C1 segment of cervical spinal cord (tissue), 14 donors: ENCODE measurements around the gene SGPP2.

Experiments used
- DNase-seq, 14 donors: peaks; one replicate each; lab custom pipeline; 2025; lab: John Stamatoyannopoulos, UW

SGPP2 gene

GRCh38 chr2:222525811-222526210 is 101.5 kb downstream of the SGPP2 start:
- no peak for DNase-seq

GRCh38 chr2:222526480-222527277 is 102.3 kb downstream of the SGPP2 start:
- no peak for DNase-seq

- DNase-seq = no peak
Observed at GRCh38 chr2:222532315-222532714, 108.0 kb downstream of the SGPP2 start.

GRCh38 chr2:222535477-222535876 is 111.1 kb downstream of the SGPP2 start:
- DNase-seq = peak in 1 of 14 donors; percentile 24

GRCh38 chr2:222538535-222538934 is 114.2 kb downstream of the SGPP2 start:
- no peak for DNase-seq

- DNase-seq = no peak
Observed at GRCh38 chr2:222544661-222545060, 120.3 kb downstream of the SGPP2 start.

GRCh38 chr2:222545823-222546795 is 121.8 kb downstream of the SGPP2 start:
- no peak for DNase-seq

GRCh38 chr2:222547083-222547482 is 122.7 kb downstream of the SGPP2 start:
- DNase-seq = no peak

- peak in 4 of 14 donors; percentile 4 to 63 (median 16) for DNase-seq
Observed at GRCh38 chr2:222548992-222549391, 124.6 kb downstream of the SGPP2 start.

GRCh38 chr2:222554517-222554916 is 130.2 kb downstream of the SGPP2 start:
- no peak for DNase-seq

- no peak for DNase-seq
Observed at GRCh38 chr2:222561151-222561550, 136.8 kb downstream of the SGPP2 start.

GRCh38 chr2:222561817-222562645 is 137.7 kb downstream of the SGPP2 start:
- peak in 4 of 14 donors; percentile 7 to 41 (median 10) for DNase-seq

DNA sequence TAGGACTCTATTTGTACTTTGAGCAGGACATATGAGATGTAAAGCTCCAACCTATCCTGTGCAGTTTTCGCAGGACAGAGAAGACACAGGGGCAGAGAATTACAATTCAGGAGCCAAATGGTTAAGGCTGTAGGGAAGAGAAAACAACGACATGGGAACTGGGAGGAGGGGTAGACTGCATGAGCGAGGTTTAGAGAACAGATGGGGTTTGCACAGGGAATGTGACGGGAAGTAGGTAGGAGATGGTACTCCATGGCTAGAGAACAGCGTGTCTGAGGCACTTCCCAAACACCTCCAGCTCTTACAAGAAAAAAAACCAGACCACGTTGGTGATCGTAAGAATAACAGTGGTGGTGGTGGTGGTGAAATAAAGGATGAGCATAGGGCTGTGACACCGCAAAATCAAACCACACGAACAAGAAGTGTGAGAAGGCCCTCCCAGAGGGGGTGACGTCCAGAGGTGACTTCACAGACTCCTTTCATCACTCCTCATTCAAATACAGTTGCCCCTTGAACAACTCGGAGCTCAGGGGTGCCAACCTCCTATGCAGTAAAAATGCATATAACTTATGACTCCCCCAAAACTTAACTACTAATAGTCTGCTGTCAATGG is 138.9 kb downstream of the SGPP2 start:
- DNase-seq = peak in 1 of 14 donors; percentile 13

DNA sequence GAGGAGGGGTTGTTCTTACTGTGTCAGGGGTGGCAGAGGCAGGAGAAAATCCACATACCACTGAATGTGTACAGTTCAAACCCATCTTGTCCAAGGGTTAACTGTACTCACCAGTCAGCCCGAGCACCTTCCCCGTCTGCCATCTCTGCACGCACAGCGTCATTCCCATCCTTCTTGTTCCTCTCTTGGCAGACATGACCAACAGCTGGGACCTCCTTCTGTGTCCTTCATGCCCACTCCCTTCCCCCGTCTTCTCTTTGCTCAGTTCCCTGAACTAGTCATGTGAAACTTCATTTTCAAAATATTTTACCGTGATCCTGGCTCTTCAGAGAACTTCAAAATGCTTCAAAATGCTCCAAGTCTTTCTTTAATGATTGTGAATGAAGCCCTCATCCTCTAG is 139.6 kb downstream of the SGPP2 start:
- DNase-seq = no peak

DNA sequence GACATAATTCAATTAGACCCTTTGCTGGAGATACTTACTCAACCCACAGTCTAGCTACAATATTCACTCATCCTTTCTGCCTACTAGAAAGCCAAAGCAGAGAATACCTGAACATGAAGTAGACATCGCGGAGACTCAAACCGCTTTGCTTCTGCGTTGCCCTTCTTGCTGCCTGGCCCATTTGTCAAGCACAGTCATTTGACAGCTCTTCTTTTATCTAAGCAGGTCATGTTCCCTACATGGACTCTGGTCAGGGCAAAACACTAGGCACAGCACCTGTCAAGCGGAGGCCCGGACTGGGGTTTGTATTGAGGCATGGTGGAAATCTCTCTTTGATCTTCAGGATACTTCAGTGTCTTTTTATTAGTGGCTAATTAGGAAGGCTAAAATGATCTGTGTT is 141.9 kb downstream of the SGPP2 start:
- DNase-seq = no peak

GRCh38 chr2:222568865-222569264 is 144.5 kb downstream of the SGPP2 start:
- peak in 1 of 14 donors; percentile 48 for DNase-seq

DNA sequence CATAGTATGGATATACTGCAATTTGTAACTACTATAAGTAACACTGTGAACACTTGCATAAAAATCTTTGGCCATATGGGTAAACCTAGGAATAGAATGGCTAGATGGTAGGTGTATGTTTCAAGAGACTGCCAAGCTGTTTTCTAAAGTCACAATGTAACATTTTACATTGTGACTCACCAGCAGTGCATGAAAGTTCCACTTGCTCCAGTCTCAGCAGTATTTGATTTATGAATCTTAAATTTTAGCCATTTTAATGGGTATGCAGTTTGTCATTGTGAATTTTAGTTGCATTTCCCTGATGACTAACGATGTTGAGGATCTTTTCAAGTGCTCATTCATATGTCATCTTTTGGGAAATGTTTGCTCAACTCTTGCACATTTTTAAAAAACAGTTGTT is 145.5 kb downstream of the SGPP2 start:
- no peak for DNase-seq

GRCh38 chr2:222572264-222572721 is 147.9 kb downstream of the SGPP2 start:
- DNase-seq = no peak

GRCh38 chr2:222572751-222573174 is 148.4 kb downstream of the SGPP2 start:
- DNase-seq = no peak

DNA sequence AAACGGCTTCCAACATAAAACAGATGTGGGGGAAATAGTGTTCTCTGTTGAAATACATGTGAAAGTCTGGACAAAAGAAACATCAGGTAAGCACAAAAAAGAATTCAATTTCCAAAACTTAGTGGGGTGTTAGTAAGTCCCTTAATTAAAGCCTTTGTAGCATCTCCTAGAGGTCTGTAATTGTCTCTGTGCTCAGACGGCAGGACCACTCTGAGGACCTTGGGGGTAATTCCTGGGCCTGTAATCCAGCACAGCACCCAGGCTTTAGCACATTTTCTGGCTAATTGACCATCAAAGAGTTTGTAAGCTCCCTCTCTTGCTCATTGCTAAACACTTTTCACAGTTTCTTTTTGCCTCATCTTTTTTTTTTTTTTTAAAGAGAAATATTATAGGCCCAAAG is 151.3 kb downstream of the SGPP2 start:
- no peak for DNase-seq
